CD4-positive, alpha-beta T cell (primary cell): ENCODE measurements around the gene PRICKLE1. TPM values are rescaled to one million over a fixed set of nuclear protein-coding genes. Genes with fewer than 3 reads are reported as not detected.

Experiments used
- ATAC-seq: fragments of 200-7000 bp; cut with Tn5 transposase; one replicate; pipeline ENCODE4 v1.10.0; 2022; ENCODE audit warnings: mild to moderate bottlenecking; ENCODE audit not compliant: poor library complexity
- CTCF ChIA-PET: fragments of 350-600 bp; sonication (Branson Sonifier 250); formaldehyde crosslinking; loops from one replicate; lab custom pipeline; 2021; ENCODE audit warnings: antibody characterized with exemption, inconsistent platforms; lab: Charles Lee
- POLR2A ChIA-PET: fragments of 350-600 bp; sonication (Branson Sonifier 250); formaldehyde crosslinking; loops from one replicate; lab custom pipeline; 2021; ENCODE audit warnings: antibody characterized with exemption, inconsistent platforms; lab: Charles Lee
- DNase-seq, 14 experiments: peaks; one replicate each; pipeline ENCODE4 v3.0.0-alpha.2; 2013 to 2020; ENCODE audit warnings: mixed read lengths in 2 of 14
- H3K27ac ChIP-seq, 2 donors: one replicate each; pipeline versions ENCODE4 v1.5.1 to v1.7.0; 2013; ENCODE audit warnings: low read length in 2 of 2, low read depth in 1 of 2, mild to moderate bottlenecking in 1 of 2
- H3K27me3 ChIP-seq, 2 experiments: 1 replicate in 1 of 2; 2 replicates in 1 of 2; pipeline versions ENCODE4 v1.6.1 to v1.7.0; 2013; ENCODE audit warnings: low read length in 2 of 2, control low read depth in 1 of 2, mild to moderate bottlenecking in 1 of 2, moderate library complexity in 1 of 2; ENCODE audit not compliant: insufficient read depth in 2 of 2, control insufficient read depth in 1 of 2
- H3K36me3 ChIP-seq: one replicate; pipeline ENCODE4 v1.6.1; 2013; ENCODE audit warnings: low read length, control low read depth; ENCODE audit not compliant: insufficient read depth
- H3K4me1 ChIP-seq: one replicate; pipeline ENCODE4 v1.6.1; 2013; ENCODE audit warnings: low read length, control low read depth; ENCODE audit not compliant: insufficient read depth
- H3K4me3 ChIP-seq: one replicate; pipeline ENCODE4 v1.5.1; 2013; ENCODE audit warnings: mild to moderate bottlenecking, low read length, moderate library complexity
- H3K9me3 ChIP-seq, 2 experiments: 1 replicate in 1 of 2; 2 replicates in 1 of 2; pipeline versions ENCODE4 v1.6.1 to v1.7.0; 2013; ENCODE audit warnings: low read length in 2 of 2, mild to moderate bottlenecking in 2 of 2, control low read depth in 1 of 2, moderate library complexity in 1 of 2; ENCODE audit not compliant: control insufficient read depth in 1 of 2, insufficient read depth in 1 of 2
- H3K27ac Mint-ChIP-seq: one replicate; pipeline ENCODE4 v1.8.0; 2020; ENCODE audit warnings: mixed read lengths
- H3K27me3 Mint-ChIP-seq: one replicate; pipeline ENCODE4 v1.8.0; 2021; ENCODE audit warnings: mixed read lengths
- H3K36me3 Mint-ChIP-seq: one replicate; pipeline ENCODE4 v1.8.0; 2021; ENCODE audit warnings: low read depth, mixed read lengths
- H3K4me1 Mint-ChIP-seq: one replicate; pipeline ENCODE4 v1.8.0; 2021; ENCODE audit warnings: low read depth, mixed read lengths
- H3K4me3 Mint-ChIP-seq: one replicate; pipeline ENCODE4 v1.8.0; 2020; ENCODE audit warnings: mild to moderate bottlenecking, mixed read lengths
- H3K9me3 Mint-ChIP-seq: one replicate; pipeline ENCODE4 v1.8.0; 2020; ENCODE audit warnings: mixed read lengths
- intact Hi-C, 2 experiments: fragments of 100-400 bp; cut with DNase I in 1 of 2; cut with micrococcal nuclease in 1 of 2; formaldehyde crosslinking; loops; one replicate each; pipeline versions ENCODE4 v1.15.1 to v1.9.0; 2023 to 2025; cut with DNase I, micrococcal nuclease
- total RNA-seq, 174 experiments: library from RNA in 2 of 174; stranded (reverse) in 2 of 174; gene quantifications; one replicate each; pipeline ENCODE4 v1.2.3 and lab custom pipeline; 2021 to 2026
- TF ChIP-seq, protein P1 (sequence below): fragments of 200-600 bp; IDR thresholded peaks from one replicate; pipeline ENCODE4 v1.8.0; 2022; ENCODE audit warnings: antibody characterized with exemption, mild to moderate bottlenecking

The PRICKLE1 gene
- total RNA-seq, 2 experiments from 2014 or later = not detected

DNA sequence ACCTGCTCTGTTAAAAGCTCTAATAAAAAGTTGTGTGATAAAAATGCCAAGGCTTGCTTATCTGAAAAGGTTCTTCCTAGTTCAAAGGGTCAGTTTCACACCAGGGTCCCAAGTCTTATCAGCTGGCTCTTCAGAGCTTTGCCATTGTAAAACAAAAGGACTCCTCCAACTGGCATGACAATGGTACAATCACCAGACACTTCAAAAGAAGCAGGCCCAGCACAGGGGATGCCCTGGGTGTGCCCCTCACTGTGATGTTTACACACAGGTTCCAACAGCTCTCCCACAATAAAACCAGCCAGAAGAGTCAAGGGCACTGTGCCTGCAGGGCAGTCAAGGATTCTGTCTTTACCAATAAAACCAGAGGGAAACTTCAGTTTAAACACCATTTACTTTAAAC, 78.7 kb downstream of the PRICKLE1 start:
- intact Hi-C loops = no loop called here
- Mint-ChIP-seq H3K27ac (no peak overlapping the region), H3K27me3 (no peaks in the 10 kb centered on the region), H3K4me1 (no peaks in the 10 kb centered on the region), H3K9me3 (no peaks in the 10 kb centered on the region), H3K4me3 (no peak overlapping the region), H3K36me3 (no peaks in the 10 kb centered on the region)
- no peaks in the 10 kb centered on the region for H3K9me3 ChIP-seq
- no peak overlapping the region for H3K27ac ChIP-seq
- TF ChIP-seq, protein P1, sequence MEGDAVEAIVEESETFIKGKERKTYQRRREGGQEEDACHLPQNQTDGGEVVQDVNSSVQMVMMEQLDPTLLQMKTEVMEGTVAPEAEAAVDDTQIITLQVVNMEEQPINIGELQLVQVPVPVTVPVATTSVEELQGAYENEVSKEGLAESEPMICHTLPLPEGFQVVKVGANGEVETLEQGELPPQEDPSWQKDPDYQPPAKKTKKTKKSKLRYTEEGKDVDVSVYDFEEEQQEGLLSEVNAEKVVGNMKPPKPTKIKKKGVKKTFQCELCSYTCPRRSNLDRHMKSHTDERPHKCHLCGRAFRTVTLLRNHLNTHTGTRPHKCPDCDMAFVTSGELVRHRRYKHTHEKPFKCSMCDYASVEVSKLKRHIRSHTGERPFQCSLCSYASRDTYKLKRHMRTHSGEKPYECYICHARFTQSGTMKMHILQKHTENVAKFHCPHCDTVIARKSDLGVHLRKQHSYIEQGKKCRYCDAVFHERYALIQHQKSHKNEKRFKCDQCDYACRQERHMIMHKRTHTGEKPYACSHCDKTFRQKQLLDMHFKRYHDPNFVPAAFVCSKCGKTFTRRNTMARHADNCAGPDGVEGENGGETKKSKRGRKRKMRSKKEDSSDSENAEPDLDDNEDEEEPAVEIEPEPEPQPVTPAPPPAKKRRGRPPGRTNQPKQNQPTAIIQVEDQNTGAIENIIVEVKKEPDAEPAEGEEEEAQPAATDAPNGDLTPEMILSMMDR = no peak
- POLR2A ChIA-PET = no interaction called here
- H3K4me3 ChIP-seq = no peak overlapping the region
- DNase-seq (no peak), ATAC-seq (no peak)
- no peaks in the 10 kb centered on the region for H3K4me1 ChIP-seq
- CTCF ChIA-PET = no interaction called here
- no peaks in the 10 kb centered on the region for H3K27me3 ChIP-seq
- no peaks in the 10 kb centered on the region for H3K36me3 ChIP-seq

DNA sequence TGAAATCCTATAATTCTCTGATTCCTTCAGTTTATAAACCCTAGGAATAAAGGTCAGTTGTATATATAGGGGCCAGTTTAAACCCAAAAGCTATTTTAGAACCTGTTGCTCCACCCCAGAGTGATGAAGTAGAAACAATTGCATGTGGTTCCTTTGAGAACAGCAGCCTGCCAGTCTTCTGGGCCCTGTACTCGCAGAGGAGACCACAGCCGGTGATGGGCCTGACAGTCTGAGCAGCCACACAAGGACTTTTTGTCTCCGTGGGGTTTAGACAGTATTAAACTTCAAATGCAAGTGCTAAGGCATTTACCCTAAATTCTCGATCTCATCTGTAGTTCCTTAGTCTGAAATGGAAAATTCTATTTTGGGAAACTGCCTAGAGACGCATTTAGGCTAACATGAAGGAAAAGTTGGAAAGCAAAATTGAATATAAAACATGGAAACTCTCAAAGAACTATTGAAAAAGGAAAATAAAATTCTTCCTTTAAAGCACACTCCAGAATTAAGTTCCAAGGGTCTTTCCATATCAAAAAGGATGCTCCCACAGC, 80.6 kb downstream of the PRICKLE1 start:
- Mint-ChIP-seq H3K4me3 (no peak overlapping the region), H3K27me3 (no peaks in the 10 kb centered on the region), H3K9me3 (no peaks in the 10 kb centered on the region), H3K36me3 (no peaks in the 10 kb centered on the region), H3K4me1 (no peaks in the 10 kb centered on the region), H3K27ac (no peak overlapping the region)
- DNase-seq = no peak
- POLR2A ChIA-PET = no interaction called here
- no peak for ATAC-seq
- intact Hi-C loops = no loop called here
- TF ChIP-seq, protein P1 = no peak
- no peaks in the 10 kb centered on the region for H3K9me3 ChIP-seq
- no peak overlapping the region for H3K4me3 ChIP-seq
- CTCF ChIA-PET = no interaction called here
- no peaks in the 10 kb centered on the region for H3K4me1 ChIP-seq
- no peak overlapping the region for H3K27ac ChIP-seq
- no peaks in the 10 kb centered on the region for H3K27me3 ChIP-seq
- H3K36me3 ChIP-seq = no peaks in the 10 kb centered on the region

DNA sequence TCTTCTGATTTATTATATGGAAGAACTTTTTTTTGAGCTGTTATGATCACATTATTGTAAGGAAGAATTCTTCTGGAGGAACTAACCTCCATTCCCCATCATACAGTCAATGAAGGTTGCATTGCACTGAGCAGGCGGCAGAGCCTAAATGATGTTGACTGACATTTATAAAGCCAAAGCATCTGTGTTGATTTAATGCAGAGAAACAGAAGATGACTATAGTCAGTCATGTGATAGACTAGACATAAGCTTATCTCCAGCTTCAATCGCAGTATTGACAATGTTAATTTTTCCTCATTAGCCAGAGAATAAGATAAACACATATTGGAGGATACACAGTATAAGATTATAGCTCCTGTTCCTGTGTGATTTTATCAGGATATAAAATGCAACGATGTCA, 82.0 kb downstream of the PRICKLE1 start:
- ChIA-PET POLR2A (no interaction called here), CTCF (no interaction called here)
- no peak overlapping the region for H3K27ac ChIP-seq
- no peaks in the 10 kb centered on the region for H3K36me3 ChIP-seq
- H3K4me3 Mint-ChIP-seq = no peak overlapping the region
- H3K27ac Mint-ChIP-seq = no peak overlapping the region
- H3K4me1 Mint-ChIP-seq = no peaks in the 10 kb centered on the region
- H3K4me1 ChIP-seq = no peaks in the 10 kb centered on the region
- intact Hi-C loops = no loop called here
- no peaks in the 10 kb centered on the region for H3K27me3 Mint-ChIP-seq
- ATAC-seq (no peak), DNase-seq (no peak)
- H3K9me3 ChIP-seq = no peaks in the 10 kb centered on the region
- no peak overlapping the region for H3K4me3 ChIP-seq
- H3K27me3 ChIP-seq = no peaks in the 10 kb centered on the region
- TF ChIP-seq, protein P1 = no peak
- no peaks in the 10 kb centered on the region for H3K36me3 Mint-ChIP-seq
- H3K9me3 Mint-ChIP-seq = no peaks in the 10 kb centered on the region
